CD4-positive, CD25-positive, alpha-beta regulatory T cell (primary cell): ENCODE results near the gene SLC38A8. TPM values are rescaled to one million over a fixed set of nuclear protein-coding genes. Genes with fewer than 3 reads are reported as not detected.

Source experiments
- ATAC-seq, 2 donors: fragments of 150-1000 bp; cut with Tn5 transposase; one replicate each; pipeline ENCODE4 v1.10.0; 2021; ENCODE audit warnings: low read depth in 2 of 2, moderate number of reproducible peaks in 2 of 2, moderate library complexity in 1 of 2
- DNase-seq, 3 donors: peaks; one replicate each; pipeline versions ENCODE4 v3.0.0 to v3.0.0-alpha.2; 2012 to 2022; ENCODE audit warnings: mixed read lengths in 1 of 3
- H3K27ac ChIP-seq: one replicate; pipeline ENCODE4 v1.7.0; 2013; ENCODE audit warnings: mild to moderate bottlenecking, low read length; ENCODE audit not compliant: insufficient read depth, poor library complexity, severe bottlenecking
- H3K27me3 ChIP-seq: one replicate; pipeline ENCODE4 v1.7.0; 2013; ENCODE audit warnings: low read length; ENCODE audit not compliant: control insufficient read depth, insufficient read depth
- H3K36me3 ChIP-seq: one replicate; pipeline ENCODE4 v1.7.0; 2013; ENCODE audit warnings: mild to moderate bottlenecking, low read length, moderate library complexity; ENCODE audit not compliant: control insufficient read depth, insufficient read depth
- H3K4me1 ChIP-seq: 2 replicates; pipeline ENCODE4 v1.7.0; 2013; ENCODE audit warnings: mild to moderate bottlenecking, low read length; ENCODE audit not compliant: insufficient read depth, control insufficient read depth, poor library complexity, severe bottlenecking
- H3K4me3 ChIP-seq: one replicate; pipeline ENCODE4 v1.7.0; 2013; ENCODE audit warnings: low read depth, mild to moderate bottlenecking, low read length, moderate library complexity
- H3K9me3 ChIP-seq, 2 experiments: 1 replicate in 1 of 2; 2 replicates in 1 of 2; pipeline ENCODE4 v1.7.0; 2013; ENCODE audit warnings: low read length in 2 of 2, mild to moderate bottlenecking in 1 of 2, moderate library complexity in 1 of 2; ENCODE audit not compliant: control insufficient read depth in 2 of 2
- H3K27ac Mint-ChIP-seq, 3 donors: one replicate each; pipeline ENCODE4 v1.8.0; 2020 to 2022; ENCODE audit warnings: mild to moderate bottlenecking in 3 of 3, mixed read lengths in 3 of 3, moderate library complexity in 2 of 3
- H3K27me3 Mint-ChIP-seq: one replicate; pipeline ENCODE4 v1.8.0; 2022; ENCODE audit warnings: mild to moderate bottlenecking, mixed read lengths
- H3K36me3 Mint-ChIP-seq: one replicate; pipeline ENCODE4 v1.8.0; 2020; ENCODE audit warnings: mixed read lengths
- H3K4me1 Mint-ChIP-seq, 4 donors: one replicate each; pipeline ENCODE4 v1.8.0; 2020 to 2022; ENCODE audit warnings: mixed read lengths in 4 of 4, mild to moderate bottlenecking in 1 of 4
- H3K4me3 Mint-ChIP-seq, 4 donors: one replicate each; pipeline ENCODE4 v1.8.0; 2020 to 2022; ENCODE audit warnings: mild to moderate bottlenecking in 4 of 4, mixed read lengths in 4 of 4, moderate library complexity in 3 of 4
- H3K9me3 Mint-ChIP-seq, 7 donors: one replicate each; pipeline ENCODE4 v1.8.0; 2020 to 2022; ENCODE audit warnings: mixed read lengths in 7 of 7, mild to moderate bottlenecking in 3 of 7, moderate library complexity in 2 of 7
- polyA plus RNA-seq, 4 donors: library from polyadenylated mRNA; unstranded; fragments of 300-500 nt; fragmentation: Illumina TruSeq; gene quantifications; one replicate each; pipeline ENCODE4 v1.2.3, GENCODE V29; 2021
- total RNA-seq: library from RNA; stranded (reverse); gene quantifications from one replicate; pipeline ENCODE4 v1.2.3, GENCODE V29; 2022

Gene SLC38A8
- not detected for total RNA-seq
- polyA plus RNA-seq: not detected

DNA sequence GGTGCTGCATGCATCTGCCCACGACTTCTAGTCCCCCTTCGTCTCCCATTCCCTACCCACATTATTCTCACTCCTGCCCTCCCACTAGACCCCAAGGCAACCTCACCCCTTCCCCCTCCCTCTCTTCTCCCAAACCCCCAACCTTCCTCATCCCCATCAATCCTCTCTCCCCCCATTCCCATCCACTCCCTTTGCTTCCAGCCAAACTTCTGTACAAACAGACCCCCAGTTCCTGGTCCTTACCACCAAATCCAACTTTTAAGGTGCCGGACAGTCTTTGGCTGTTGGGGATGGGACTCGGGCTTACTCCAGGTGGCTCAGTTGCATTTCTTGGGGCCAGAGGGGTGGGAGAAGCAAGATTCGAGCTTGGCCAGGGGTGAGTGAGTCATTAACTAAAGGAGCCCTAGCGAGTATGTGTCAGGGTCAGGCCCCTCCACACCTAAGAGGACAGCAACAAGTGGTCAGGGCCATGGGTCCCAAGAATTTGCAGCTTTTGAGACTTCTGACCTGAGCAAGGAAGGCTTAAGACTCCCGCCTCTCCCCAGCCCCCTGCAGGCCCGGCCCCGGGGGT, at the start of gene SLC38A8:
Gene SLC38A8, minus strand, starts transcription at position 488 of the 571 bp plus-strand sequence. CDS start 638 bp downstream, outside the sequence.
- Mint-ChIP-seq H3K4me1 (peaks cover 0 to 4% (median 2%) of the 10 kb centered on the region in 4 donors), H3K4me3 (no peak within 1 kb of the TSS), H3K9me3 (peaks cover 0 to 1% (median 0%) of the 10 kb centered on the region in 7 donors), H3K27me3 (peaks cover 29% of the 10 kb centered on the region), H3K27ac (peak within 1 kb of the TSS in 1 of 3 donors; percentile 72), H3K36me3 (peaks cover 4% of the 10 kb centered on the region)
- Histone ChIP-seq H3K27me3 (no peaks in the 10 kb centered on the region), H3K4me3 (no peak within 1 kb of the TSS), H3K9me3 (no peaks in the 10 kb centered on the region), H3K4me1 (no peaks in the 10 kb centered on the region), H3K27ac (no peak within 1 kb of the TSS), H3K36me3 (no peaks in the 10 kb centered on the region)
- ATAC-seq: no peak
- no peak for DNase-seq

DNA sequence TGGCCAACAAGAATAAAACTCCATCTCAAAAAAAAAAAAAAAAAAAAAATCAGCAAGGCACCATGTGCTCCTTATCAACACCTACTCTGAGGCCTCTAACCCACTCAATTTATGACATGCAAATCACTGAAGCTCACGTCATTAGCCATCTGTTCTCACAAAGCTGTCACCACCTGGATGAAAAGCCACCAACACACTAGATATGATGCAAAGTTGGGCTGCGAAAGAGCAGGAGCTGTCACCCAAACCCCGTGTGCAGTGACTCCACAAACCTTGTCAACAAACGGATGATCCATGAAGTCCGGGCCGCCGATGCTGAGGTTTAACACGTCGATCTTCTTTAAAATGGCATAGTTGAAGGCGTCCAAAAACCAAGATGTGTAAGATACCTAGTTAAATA, 48.9 kb upstream of the SLC38A8 start:
- peaks cover 56% of the 10 kb centered on the region for H3K36me3 Mint-ChIP-seq
- H3K27me3 ChIP-seq: no peaks in the 10 kb centered on the region
- no peak overlapping the region for H3K4me3 ChIP-seq
- no peaks in the 10 kb centered on the region for H3K9me3 ChIP-seq
- peaks cover 4 to 25% (median 14%) of the 10 kb centered on the region in 4 donors for H3K4me1 Mint-ChIP-seq
- no peak for ATAC-seq
- H3K27ac ChIP-seq: no peak overlapping the region
- no peaks in the 10 kb centered on the region for H3K9me3 Mint-ChIP-seq
- H3K27me3 Mint-ChIP-seq: no peaks in the 10 kb centered on the region
- peaks cover 9% of the 10 kb centered on the region for H3K4me1 ChIP-seq
- H3K27ac Mint-ChIP-seq: peak overlapping the region in 1 of 3 donors; percentile 49
- no peak overlapping the region for H3K4me3 Mint-ChIP-seq
- no peak for DNase-seq
- peaks cover 98% of the 10 kb centered on the region for H3K36me3 ChIP-seq

DNA sequence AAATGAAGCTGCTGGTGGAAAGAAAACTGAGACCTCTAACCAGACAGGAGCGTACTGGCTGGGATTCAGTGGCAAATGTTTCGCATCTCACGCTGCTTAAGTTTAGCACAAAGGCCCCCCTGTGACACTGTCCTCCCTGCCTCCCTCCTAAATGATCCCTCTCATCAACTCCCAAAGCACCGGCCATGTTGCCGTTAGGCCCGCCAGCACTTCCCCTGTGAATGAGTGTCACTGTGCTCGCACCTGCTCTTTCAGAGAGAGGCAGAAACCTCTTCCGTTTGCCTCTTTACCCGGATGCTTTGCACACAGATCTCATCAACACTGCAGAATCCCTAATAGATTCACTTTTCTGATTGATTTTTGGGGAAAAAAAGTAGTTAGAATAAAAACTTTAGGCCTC, 47.6 kb upstream of the SLC38A8 start:
- Histone ChIP-seq H3K4me3 (no peak overlapping the region), H3K36me3 (peaks cover 92% of the 10 kb centered on the region), H3K27ac (no peak overlapping the region), H3K9me3 (no peaks in the 10 kb centered on the region), H3K27me3 (no peaks in the 10 kb centered on the region), H3K4me1 (peaks cover 17% of the 10 kb centered on the region)
- ATAC-seq (no peak), DNase-seq (peak in 1 of 3 donors; percentile 16)
- Mint-ChIP-seq H3K9me3 (no peaks in the 10 kb centered on the region), H3K27me3 (no peaks in the 10 kb centered on the region), H3K36me3 (peaks cover 56% of the 10 kb centered on the region), H3K4me3 (no peak overlapping the region), H3K4me1 (peaks cover 0 to 31% (median 18%) of the 10 kb centered on the region in 4 donors), H3K27ac (no peak overlapping the region)

DNA sequence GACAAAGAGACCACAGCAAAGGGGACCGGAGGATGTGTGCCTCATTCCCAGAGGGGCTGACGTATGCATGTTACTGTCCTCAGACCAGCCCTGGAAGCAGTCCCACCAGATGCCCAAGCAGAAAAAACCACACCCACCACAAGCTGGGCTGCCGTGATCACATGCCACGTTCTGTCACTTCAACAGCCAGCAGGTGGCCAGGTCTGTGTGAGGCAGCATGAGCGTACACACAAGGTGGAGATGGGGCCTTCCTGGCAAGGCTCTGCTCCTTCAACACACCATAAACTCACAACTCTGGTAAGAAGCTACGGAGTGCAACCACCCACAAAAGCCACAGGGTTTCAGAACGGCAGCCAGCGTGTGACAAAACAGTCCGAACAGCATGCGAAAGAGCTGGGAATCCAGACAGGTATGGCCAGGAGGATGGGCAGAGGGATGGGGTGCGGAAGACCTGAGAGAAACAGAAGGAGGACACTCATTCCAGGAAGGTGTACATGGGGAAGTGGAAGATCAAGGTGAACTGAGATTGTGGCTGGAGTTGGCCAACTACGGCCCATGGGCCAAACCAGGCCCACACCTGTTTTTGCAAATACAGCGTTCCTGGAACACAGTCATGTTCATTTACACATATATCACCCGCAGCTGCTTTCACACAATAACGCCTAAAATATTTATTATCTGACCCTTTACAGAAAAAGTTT, 46.2 kb upstream of the SLC38A8 start:
- Mint-ChIP-seq H3K36me3 (peaks cover 51% of the 10 kb centered on the region), H3K27me3 (no peaks in the 10 kb centered on the region), H3K27ac (peak overlapping the region; percentile 49 to 66 (median 63)), H3K4me1 (peaks cover 8 to 37% (median 21%) of the 10 kb centered on the region in 4 donors), H3K4me3 (no peak overlapping the region), H3K9me3 (no peaks in the 10 kb centered on the region)
- peak in 2 of 3 donors; percentile 22 to 65 for DNase-seq
- peak; percentile 35 to 53 for ATAC-seq
- peaks cover 22% of the 10 kb centered on the region for H3K4me1 ChIP-seq
- no peaks in the 10 kb centered on the region for H3K27me3 ChIP-seq
- no peaks in the 10 kb centered on the region for H3K9me3 ChIP-seq
- no peak overlapping the region for H3K4me3 ChIP-seq
- peaks cover 83% of the 10 kb centered on the region for H3K36me3 ChIP-seq
- H3K27ac ChIP-seq: no peak overlapping the region

DNA sequence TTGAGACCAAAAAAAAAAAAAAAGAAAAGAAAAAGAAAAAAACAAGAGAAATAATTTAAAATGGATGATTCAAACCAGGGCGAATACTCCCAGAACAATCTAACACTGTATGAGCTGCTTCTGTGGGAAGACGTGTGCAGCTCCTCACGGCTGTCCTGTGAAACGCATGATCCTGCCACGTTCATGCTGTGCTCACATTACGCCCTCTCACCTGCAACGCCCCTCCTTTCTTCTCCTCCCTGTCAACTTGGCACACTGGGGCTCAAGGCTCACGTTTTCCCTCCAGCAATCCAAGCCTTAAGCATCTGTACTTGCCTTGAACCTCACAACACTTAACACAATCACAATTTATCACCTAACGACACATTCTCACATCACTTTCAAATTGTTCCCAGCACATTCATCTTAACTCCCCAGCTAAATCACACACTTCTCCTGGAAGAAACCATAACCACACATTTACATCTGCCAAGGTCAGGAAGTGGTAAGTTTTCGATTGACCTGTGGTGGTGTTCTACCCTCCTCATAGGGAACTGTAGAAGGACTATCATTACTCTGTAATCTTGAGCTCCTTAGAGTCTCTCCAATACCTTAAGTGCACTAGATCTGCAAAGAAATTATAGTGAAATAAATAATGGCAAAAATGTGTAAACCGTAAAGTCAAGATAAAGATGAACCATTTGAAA, 45.0 kb upstream of the SLC38A8 start:
- Mint-ChIP-seq H3K4me1 (peaks cover 11 to 37% (median 21%) of the 10 kb centered on the region in 4 donors), H3K27ac (peak overlapping the region in 2 of 3 donors; percentile 78 to 85), H3K27me3 (no peaks in the 10 kb centered on the region), H3K4me3 (no peak overlapping the region), H3K36me3 (peaks cover 41% of the 10 kb centered on the region), H3K9me3 (no peaks in the 10 kb centered on the region)
- H3K4me3 ChIP-seq: no peak overlapping the region
- ATAC-seq (no peak), DNase-seq (no peak)
- no peaks in the 10 kb centered on the region for H3K27me3 ChIP-seq
- H3K4me1 ChIP-seq: peaks cover 22% of the 10 kb centered on the region
- no peak overlapping the region for H3K27ac ChIP-seq
- H3K9me3 ChIP-seq: no peaks in the 10 kb centered on the region
- H3K36me3 ChIP-seq: peaks cover 83% of the 10 kb centered on the region

DNA sequence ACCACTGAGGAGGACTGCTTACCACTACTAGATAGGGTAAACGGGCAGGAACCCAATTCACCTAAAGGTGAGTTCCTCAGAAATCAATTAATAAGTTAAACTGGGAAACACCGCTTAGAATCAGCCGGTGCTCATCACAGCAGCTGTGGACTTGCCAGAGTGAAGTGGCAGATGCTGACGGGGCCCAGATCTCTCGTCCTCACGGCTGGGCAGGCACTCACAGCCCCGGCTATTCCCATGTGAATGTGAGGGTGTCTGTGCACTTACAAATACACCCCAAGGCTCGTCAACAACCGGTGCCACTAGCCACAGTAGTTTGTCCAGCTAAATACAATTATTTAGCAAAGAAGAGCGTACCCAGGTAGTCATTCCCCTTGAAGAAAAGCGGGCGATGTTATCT, 44.4 kb upstream of the SLC38A8 start:
- H3K4me3 Mint-ChIP-seq: no peak overlapping the region
- peaks cover 11 to 37% (median 21%) of the 10 kb centered on the region in 4 donors for H3K4me1 Mint-ChIP-seq
- peak overlapping the region in 1 of 3 donors; percentile 48 for H3K27ac Mint-ChIP-seq
- no peaks in the 10 kb centered on the region for H3K9me3 Mint-ChIP-seq
- peaks cover 22% of the 10 kb centered on the region for H3K4me1 ChIP-seq
- H3K27ac ChIP-seq: no peak overlapping the region
- DNase-seq (no peak), ATAC-seq (no peak)
- H3K36me3 Mint-ChIP-seq: peaks cover 40% of the 10 kb centered on the region
- peaks cover 83% of the 10 kb centered on the region for H3K36me3 ChIP-seq
- no peaks in the 10 kb centered on the region for H3K9me3 ChIP-seq
- no peaks in the 10 kb centered on the region for H3K27me3 Mint-ChIP-seq
- H3K4me3 ChIP-seq: no peak overlapping the region
- no peaks in the 10 kb centered on the region for H3K27me3 ChIP-seq

DNA sequence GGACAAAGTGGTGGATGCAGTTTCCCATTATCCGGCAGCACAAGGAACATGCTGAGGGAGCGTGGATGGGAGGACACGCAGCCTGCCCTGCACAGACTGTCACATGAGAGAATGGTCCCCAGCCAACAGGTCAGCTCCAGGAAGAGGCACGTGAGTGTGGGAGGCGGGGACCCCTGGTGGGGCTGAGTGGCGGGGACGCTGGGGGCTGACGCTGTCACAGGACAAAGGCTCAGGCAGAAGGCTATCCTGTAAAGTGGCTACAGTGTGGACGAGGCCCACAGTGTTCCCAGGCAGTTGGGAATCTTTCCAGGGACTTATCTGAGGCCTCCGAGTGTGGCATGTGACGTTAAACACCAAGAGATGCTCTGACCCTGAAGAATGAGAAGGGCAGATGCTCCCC, 43.7 kb upstream of the SLC38A8 start:
- Histone ChIP-seq H3K4me3 (no peak overlapping the region), H3K4me1 (peaks cover 22% of the 10 kb centered on the region), H3K9me3 (no peaks in the 10 kb centered on the region), H3K36me3 (peaks cover 83% of the 10 kb centered on the region), H3K27me3 (no peaks in the 10 kb centered on the region), H3K27ac (no peak overlapping the region)
- peaks cover 11 to 37% (median 21%) of the 10 kb centered on the region in 4 donors for H3K4me1 Mint-ChIP-seq
- peak overlapping the region in 2 of 3 donors; percentile 54 to 93 for H3K27ac Mint-ChIP-seq
- no peaks in the 10 kb centered on the region for H3K27me3 Mint-ChIP-seq
- DNase-seq: no peak
- no peak overlapping the region for H3K4me3 Mint-ChIP-seq
- peaks cover 37% of the 10 kb centered on the region for H3K36me3 Mint-ChIP-seq
- H3K9me3 Mint-ChIP-seq: no peaks in the 10 kb centered on the region
- ATAC-seq: no peak
